ENCODE measurements around the gene FAM9C. TPM values are rescaled to one million over a fixed set of nuclear protein-coding genes. Genes with fewer than 3 reads are reported as not detected.

The FAM9C gene
- polyA plus RNA-seq, 1 donor (not counting 4 experiments of a cell fraction or from before 2014, with no cell fraction given), result not detected

- Histone ChIP-seq H3K4me2 (ENCODE audit: control insufficient read depth, extremely low read depth, insufficient read depth, low read depth, low read length) (no peak overlapping the region), H4K20me1 (ENCODE audit: control insufficient read depth, extremely low read depth, insufficient read depth, low read length) (no peaks in the 10 kb centered on the region), H3K9ac (ENCODE audit: control insufficient read depth, extremely low read depth, insufficient read depth, low read length) (no peak overlapping the region), H3K9me3 (ENCODE audit: control insufficient read depth, low read depth, low read length) (no peaks in the 10 kb centered on the region), H3K9me1 (ENCODE audit: control insufficient read depth, extremely low read depth, insufficient read depth, low read length) (no peaks in the 10 kb centered on the region), H3K4me1 (ENCODE audit: control insufficient read depth, extremely low read depth, insufficient read depth, low read length) (peaks cover 19% of the 10 kb centered on the region), H3K27ac (ENCODE audit: control insufficient read depth, insufficient read depth, low read length) (no peak overlapping the region), H3K79me2 (ENCODE audit: control insufficient read depth, insufficient read depth, low read length) (no peaks in the 10 kb centered on the region), H3K4me3 (ENCODE audit: control insufficient read depth in 2 of 3, extremely low read depth in 1 of 3, insufficient read depth in 2 of 3, low read depth in 1 of 3, low read length in 3 of 3) (no peak overlapping the region), H3K36me3 (ENCODE audit: control insufficient read depth in 2 of 2, extremely low read depth in 1 of 2, insufficient read depth in 2 of 2, low read length in 2 of 2) (no peaks in the 10 kb centered on the region), H3K27me3 (ENCODE audit: control insufficient read depth, extremely low read depth, insufficient read depth, low read length) (no peaks in the 10 kb centered on the region), H2AFZ (ENCODE audit: control insufficient read depth, low read length) (no peak overlapping the region)
- TF ChIP-seq, protein P1, sequence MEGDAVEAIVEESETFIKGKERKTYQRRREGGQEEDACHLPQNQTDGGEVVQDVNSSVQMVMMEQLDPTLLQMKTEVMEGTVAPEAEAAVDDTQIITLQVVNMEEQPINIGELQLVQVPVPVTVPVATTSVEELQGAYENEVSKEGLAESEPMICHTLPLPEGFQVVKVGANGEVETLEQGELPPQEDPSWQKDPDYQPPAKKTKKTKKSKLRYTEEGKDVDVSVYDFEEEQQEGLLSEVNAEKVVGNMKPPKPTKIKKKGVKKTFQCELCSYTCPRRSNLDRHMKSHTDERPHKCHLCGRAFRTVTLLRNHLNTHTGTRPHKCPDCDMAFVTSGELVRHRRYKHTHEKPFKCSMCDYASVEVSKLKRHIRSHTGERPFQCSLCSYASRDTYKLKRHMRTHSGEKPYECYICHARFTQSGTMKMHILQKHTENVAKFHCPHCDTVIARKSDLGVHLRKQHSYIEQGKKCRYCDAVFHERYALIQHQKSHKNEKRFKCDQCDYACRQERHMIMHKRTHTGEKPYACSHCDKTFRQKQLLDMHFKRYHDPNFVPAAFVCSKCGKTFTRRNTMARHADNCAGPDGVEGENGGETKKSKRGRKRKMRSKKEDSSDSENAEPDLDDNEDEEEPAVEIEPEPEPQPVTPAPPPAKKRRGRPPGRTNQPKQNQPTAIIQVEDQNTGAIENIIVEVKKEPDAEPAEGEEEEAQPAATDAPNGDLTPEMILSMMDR (optimal IDR thresholded peaks at IDR 0.05 in 1 of 3, IDR thresholded peaks at IDR 0.05 in 1 of 3, conservative IDR thresholded peaks at IDR 0.05 in 1 of 3; ENCODE audit: extremely low read depth in 1 of 3, insufficient read depth in 2 of 3, low read length in 3 of 3), result no peak
- TF ChIP-seq EZH2 (IDR thresholded peaks at IDR 0.05; ENCODE audit: low read length), result no peak
- DNase-seq (ENCODE audit: low read depth, low spot score), result no peak
- dilution Hi-C loops (cut with MboI; ENCODE audit: extremely low pct_ligation_motif_present, low sequenced_read_pairs), result no loop called here
- FAIRE-seq, result no peak
Observed at GRCh38 chrX:12987340-12987739, 57.1 kb downstream of the FAM9C start.

DNA sequence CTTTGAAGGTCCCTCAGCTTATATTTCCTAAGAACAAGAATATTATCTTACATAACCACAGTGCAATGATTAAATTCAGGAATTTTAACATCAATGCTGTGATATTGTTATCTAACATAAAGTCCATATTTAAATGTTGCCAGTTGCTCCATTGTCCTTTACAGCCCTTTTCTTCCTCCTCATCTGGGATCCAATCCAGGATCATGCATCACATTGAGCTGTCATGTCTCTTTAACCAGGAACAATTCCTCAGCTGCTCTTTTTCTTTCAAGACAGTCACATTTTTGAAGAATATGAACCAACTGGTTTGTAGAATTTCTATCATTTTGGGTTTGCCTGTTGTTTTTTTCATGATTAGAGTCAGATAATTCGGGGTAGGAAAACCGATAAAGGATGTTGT lies 57.5 kb downstream of the FAM9C start:
- Histone ChIP-seq H3K4me3 (ENCODE audit: control insufficient read depth in 2 of 3, extremely low read depth in 1 of 3, insufficient read depth in 2 of 3, low read depth in 1 of 3, low read length in 3 of 3) (no peak overlapping the region), H3K79me2 (ENCODE audit: control insufficient read depth, insufficient read depth, low read length) (no peaks in the 10 kb centered on the region), H4K20me1 (ENCODE audit: control insufficient read depth, extremely low read depth, insufficient read depth, low read length) (no peaks in the 10 kb centered on the region), H3K27ac (ENCODE audit: control insufficient read depth, insufficient read depth, low read length) (no peak overlapping the region), H3K36me3 (ENCODE audit: control insufficient read depth in 2 of 2, extremely low read depth in 1 of 2, insufficient read depth in 2 of 2, low read length in 2 of 2) (no peaks in the 10 kb centered on the region), H3K9ac (ENCODE audit: control insufficient read depth, extremely low read depth, insufficient read depth, low read length) (no peak overlapping the region), H3K4me1 (ENCODE audit: control insufficient read depth, extremely low read depth, insufficient read depth, low read length) (peaks cover 19% of the 10 kb centered on the region), H2AFZ (ENCODE audit: control insufficient read depth, low read length) (no peak overlapping the region), H3K9me3 (ENCODE audit: control insufficient read depth, low read depth, low read length) (no peaks in the 10 kb centered on the region), H3K4me2 (ENCODE audit: control insufficient read depth, extremely low read depth, insufficient read depth, low read depth, low read length) (no peak overlapping the region), H3K27me3 (ENCODE audit: control insufficient read depth, extremely low read depth, insufficient read depth, low read length) (no peaks in the 10 kb centered on the region), H3K9me1 (ENCODE audit: control insufficient read depth, extremely low read depth, insufficient read depth, low read length) (no peaks in the 10 kb centered on the region)
- DNase-seq (ENCODE audit: low read depth, low spot score) (no peak), FAIRE-seq (no peak)
- dilution Hi-C loops (cut with MboI; ENCODE audit: extremely low pct_ligation_motif_present, low sequenced_read_pairs), result no loop called here
- TF ChIP-seq EZH2 (IDR thresholded peaks at IDR 0.05; ENCODE audit: low read length), result no peak
- TF ChIP-seq, protein P1 (optimal IDR thresholded peaks at IDR 0.05 in 1 of 3, IDR thresholded peaks at IDR 0.05 in 1 of 3, conservative IDR thresholded peaks at IDR 0.05 in 1 of 3; ENCODE audit: extremely low read depth in 1 of 3, insufficient read depth in 2 of 3, low read length in 3 of 3), result no peak
